ENCODE measurements around the gene PRDM5. TPM values are rescaled to one million over a fixed set of nuclear protein-coding genes. Genes with fewer than 3 reads are reported as not detected.

The PRDM5 gene
- total RNA-seq, 4 donors from 2014 or later: 37.6 to 96.6 (median 52.6) TPM

- DNase-seq: no peak
- TF ChIP-seq POLR2A (IDR thresholded peaks at IDR 0.05) (no peak), CTCF (IDR thresholded peaks at IDR 0.05) (no peak)
- Histone ChIP-seq H3K36me3 (no peaks in the 10 kb centered on the region), H3K27ac (no peak overlapping the region), H3K4me3 (no peak overlapping the region), H3K9me3 (no peaks in the 10 kb centered on the region), H3K4me1 (no peaks in the 10 kb centered on the region), H3K27me3 (no peaks in the 10 kb centered on the region)
- intact Hi-C loops (cut with DNase I; ENCODE audit: low total_unique reads): no loop called here
Observed at GRCh38 chr4:120769227-120769626, 153.3 kb downstream of the PRDM5 start.

- TF ChIP-seq CTCF (IDR thresholded peaks at IDR 0.05): no peak
- no peak for TF ChIP-seq POLR2A (IDR thresholded peaks at IDR 0.05)
- DNase-seq: no peak
- Histone ChIP-seq H3K27ac (no peak overlapping the region), H3K9me3 (no peaks in the 10 kb centered on the region), H3K36me3 (no peaks in the 10 kb centered on the region), H3K4me1 (no peaks in the 10 kb centered on the region), H3K27me3 (no peaks in the 10 kb centered on the region), H3K4me3 (no peak overlapping the region)
- intact Hi-C loops (cut with DNase I; ENCODE audit: low total_unique reads): no loop called here
Observed at GRCh38 chr4:120765260-120765680, 157.3 kb downstream of the PRDM5 start.

DNA sequence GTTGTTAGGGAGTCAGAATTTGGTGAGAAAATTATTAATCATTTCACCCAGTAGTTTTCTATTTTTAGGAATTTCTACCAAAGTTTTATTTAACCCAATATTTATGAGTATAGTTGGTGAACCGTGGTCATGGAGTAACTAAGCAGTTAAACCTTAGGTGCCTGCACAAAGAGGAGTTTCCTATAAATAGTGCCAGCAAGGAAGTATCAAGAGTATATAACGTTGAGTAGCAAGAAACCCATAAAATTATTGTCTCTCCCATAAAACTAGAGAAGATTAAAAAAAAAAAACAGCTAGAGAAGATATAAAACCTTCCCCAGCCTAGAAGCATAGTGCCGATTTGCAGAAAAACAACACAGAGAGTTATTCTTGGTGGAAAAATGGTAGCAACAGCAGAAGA lies 158.9 kb downstream of the PRDM5 start:
- H3K4me1 ChIP-seq: no peaks in the 10 kb centered on the region

GRCh38 chr4:120761070-120761469 lies 161.5 kb downstream of the PRDM5 start:
- no peak for DNase-seq
- no peak for TF ChIP-seq CTCF (IDR thresholded peaks at IDR 0.05)
- no peak for TF ChIP-seq POLR2A (IDR thresholded peaks at IDR 0.05)
- Histone ChIP-seq H3K4me1 (no peaks in the 10 kb centered on the region), H3K27me3 (no peaks in the 10 kb centered on the region), H3K4me3 (no peak overlapping the region), H3K9me3 (no peaks in the 10 kb centered on the region), H3K36me3 (no peaks in the 10 kb centered on the region), H3K27ac (no peak overlapping the region)
- intact Hi-C loops (cut with DNase I; ENCODE audit: low total_unique reads): no loop called here

More for the DNA sequence above, 158.9 kb downstream of the PRDM5 start:
- no peak for TF ChIP-seq POLR2A (IDR thresholded peaks at IDR 0.05)
- TF ChIP-seq CTCF (IDR thresholded peaks at IDR 0.05): no peak
- no peak for DNase-seq
- Histone ChIP-seq H3K36me3 (no peaks in the 10 kb centered on the region), H3K4me3 (no peak overlapping the region), H3K27ac (no peak overlapping the region), H3K9me3 (no peaks in the 10 kb centered on the region), H3K27me3 (no peaks in the 10 kb centered on the region)
- intact Hi-C loops (cut with DNase I; ENCODE audit: low total_unique reads): no loop called here

DNA sequence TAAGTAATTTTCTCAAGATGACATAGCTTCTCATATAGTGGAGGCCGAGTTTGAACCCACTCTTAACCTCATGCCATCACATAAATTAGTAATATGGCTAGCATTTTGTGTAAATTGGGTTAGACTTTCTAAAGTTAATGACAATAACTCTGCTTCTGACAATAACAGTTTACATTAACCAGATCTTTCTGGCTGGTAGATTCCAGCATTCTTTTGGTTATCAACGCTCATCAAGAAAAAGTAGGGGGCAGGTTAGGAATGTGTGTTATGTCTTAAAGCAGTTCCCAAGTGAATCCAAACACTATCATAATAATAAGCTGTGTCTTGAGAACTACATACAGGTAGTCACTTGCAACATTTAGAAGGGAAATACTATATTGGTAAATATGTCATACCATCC lies 162.5 kb downstream of the PRDM5 start:
- H3K27ac ChIP-seq: no peak overlapping the region
- no peaks in the 10 kb centered on the region for H3K4me1 ChIP-seq
- no peak for DNase-seq
- intact Hi-C loops (cut with DNase I; ENCODE audit: low total_unique reads): no loop called here
- H3K4me3 ChIP-seq: no peak overlapping the region
- no peak for TF ChIP-seq POLR2A (IDR thresholded peaks at IDR 0.05)
- no peaks in the 10 kb centered on the region for H3K36me3 ChIP-seq
- H3K27me3 ChIP-seq: no peaks in the 10 kb centered on the region
- H3K9me3 ChIP-seq: no peaks in the 10 kb centered on the region

- no peak for DNase-seq
- peaks cover 0 to 3% of the 10 kb centered on the region in 2 donors for H3K9me3 ChIP-seq
- no peaks in the 10 kb centered on the region for H3K4me1 ChIP-seq
- TF ChIP-seq POLR2A (IDR thresholded peaks at IDR 0.05) (no peak), CTCF (IDR thresholded peaks at IDR 0.05) (no peak)
- H3K27ac ChIP-seq: no peak overlapping the region
- intact Hi-C loops (cut with DNase I; ENCODE audit: low total_unique reads): no loop called here
- no peak overlapping the region for H3K4me3 ChIP-seq
- H3K36me3 ChIP-seq: no peaks in the 10 kb centered on the region
- no peaks in the 10 kb centered on the region for H3K27me3 ChIP-seq
Observed at GRCh38 chr4:120755864-120756263, 166.7 kb downstream of the PRDM5 start.
